Activated T-helper 1 cell treated with anti-CD3 and anti-CD28 coated beads, Interleukin-12 subunit alpha, Interleukin-12 subunit beta, Interleukin-2, Interleukin-4 antibody, amounts not matched to agents 30 ng/mL and 10 ng/mL and 1 ng/mL, durations not matched to agents 14 hours and 24 hours and 36 hours (primary cell): ENCODE measurements around the gene RPS24. TPM values are rescaled to one million over a fixed set of nuclear protein-coding genes. Genes with fewer than 3 reads are reported as not detected.

Source experiments
- DNase-seq: peaks from one replicate; pipeline ENCODE4 v3.0.0; 2021; ENCODE audit warnings: low spot score
- H3K27ac Mint-ChIP-seq: one replicate; pipeline ENCODE4 v1.8.0; 2021; ENCODE audit warnings: mild to moderate bottlenecking, mixed read lengths
- H3K27me3 Mint-ChIP-seq: one replicate; pipeline ENCODE4 v1.8.0; 2022; ENCODE audit warnings: mild to moderate bottlenecking, moderate library complexity, mixed read lengths; ENCODE audit not compliant: insufficient read depth
- H3K36me3 Mint-ChIP-seq: one replicate; pipeline ENCODE4 v1.8.0; 2021; ENCODE audit warnings: low read depth, mixed read lengths
- H3K4me1 Mint-ChIP-seq: one replicate; pipeline ENCODE4 v1.8.0; 2021; ENCODE audit warnings: low read depth, mixed read lengths
- H3K4me3 Mint-ChIP-seq: one replicate; pipeline ENCODE4 v1.8.0; 2021; ENCODE audit warnings: mild to moderate bottlenecking, moderate library complexity, mixed read lengths
- H3K9me3 Mint-ChIP-seq: one replicate; pipeline ENCODE4 v1.8.0; 2021; ENCODE audit warnings: mixed read lengths
- intact Hi-C: fragments of 100-400 bp; cut with micrococcal nuclease; formaldehyde crosslinking; loops from one replicate; pipeline ENCODE4 v1.15.1; 2024
- total RNA-seq: library from RNA; stranded (reverse); gene quantifications from 2 replicates; pipeline ENCODE4 v1.2.3, GENCODE V29; 2022

Gene RPS24
- total RNA-seq, 1 donor from 2014 or later: 1,651 TPM

DNA sequence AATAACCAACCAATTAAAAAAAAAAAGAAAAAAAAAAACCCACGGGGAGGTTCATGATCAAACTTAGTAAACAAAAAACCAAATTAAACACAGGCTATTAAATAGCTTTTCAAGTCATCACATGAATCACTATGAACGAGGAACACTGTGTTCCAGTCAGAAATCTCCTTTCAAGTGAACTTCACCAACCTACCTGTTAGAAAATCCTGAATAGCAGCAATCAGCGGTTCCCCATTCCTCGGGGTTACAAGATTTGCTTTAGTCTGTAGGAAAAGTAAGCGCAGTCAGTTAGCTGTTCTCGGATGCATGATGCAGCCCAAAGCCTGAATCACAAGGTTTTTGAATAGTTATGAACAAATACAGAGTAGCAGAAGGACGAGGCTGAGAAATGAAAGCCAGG lies 23.4 kb upstream of the RPS24 start:
- no peaks in the 10 kb centered on the region for H3K27me3 Mint-ChIP-seq
- intact Hi-C loops: no loop called here
- H3K27ac Mint-ChIP-seq: no peak overlapping the region
- H3K36me3 Mint-ChIP-seq: peaks cover 44% of the 10 kb centered on the region
- H3K4me1 Mint-ChIP-seq: no peaks in the 10 kb centered on the region
- no peak overlapping the region for H3K4me3 Mint-ChIP-seq
- H3K9me3 Mint-ChIP-seq: no peaks in the 10 kb centered on the region
- no peak for DNase-seq

DNA sequence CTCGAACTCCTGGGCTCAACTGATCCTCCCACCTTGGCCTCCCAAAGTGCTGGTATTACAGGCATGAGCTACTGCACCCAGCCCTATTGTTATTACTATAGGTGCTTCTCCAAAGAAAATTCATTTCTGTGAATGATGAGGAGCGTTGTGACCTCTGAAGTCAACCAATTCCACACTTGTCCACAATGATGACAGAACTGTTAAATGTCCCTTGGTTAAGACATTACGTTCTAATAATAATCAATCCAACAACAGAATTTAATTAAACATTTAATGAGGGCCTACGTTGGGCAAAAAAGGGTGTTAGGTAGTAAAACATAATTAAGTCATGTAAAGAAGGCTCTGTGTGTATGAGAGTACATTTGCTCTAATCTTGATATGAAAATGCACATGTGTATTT lies 22.6 kb upstream of the RPS24 start:
- Mint-ChIP-seq H3K36me3 (peaks cover 38% of the 10 kb centered on the region), H3K27ac (no peak overlapping the region), H3K4me1 (no peaks in the 10 kb centered on the region), H3K27me3 (no peaks in the 10 kb centered on the region), H3K9me3 (no peaks in the 10 kb centered on the region), H3K4me3 (no peak overlapping the region)
- intact Hi-C loops: no loop called here
- no peak for DNase-seq

DNA sequence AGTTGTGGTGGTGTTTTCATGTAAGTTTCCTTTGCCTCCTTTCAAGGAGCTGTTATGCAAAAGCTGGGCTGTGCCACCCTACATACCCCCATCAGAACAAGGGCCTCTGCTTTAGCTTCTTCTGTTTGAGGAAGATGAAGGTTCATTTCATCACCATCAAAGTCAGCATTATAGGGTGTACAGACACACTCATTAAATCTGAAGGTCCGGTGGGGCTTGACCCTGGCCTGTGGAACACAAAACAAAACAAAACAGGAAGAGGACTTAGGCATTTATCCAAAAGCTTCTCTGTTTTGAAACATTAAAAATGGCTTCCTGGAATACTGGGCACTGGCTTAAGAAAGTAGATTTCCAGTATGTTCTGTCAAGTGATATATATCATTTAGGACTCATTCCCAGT lies 20.1 kb upstream of the RPS24 start:
- Mint-ChIP-seq H3K9me3 (no peaks in the 10 kb centered on the region), H3K36me3 (peaks cover 31% of the 10 kb centered on the region), H3K4me3 (no peak overlapping the region), H3K27ac (no peak overlapping the region), H3K27me3 (no peaks in the 10 kb centered on the region), H3K4me1 (no peaks in the 10 kb centered on the region)
- intact Hi-C loops: no loop called here
- DNase-seq: no peak

DNA sequence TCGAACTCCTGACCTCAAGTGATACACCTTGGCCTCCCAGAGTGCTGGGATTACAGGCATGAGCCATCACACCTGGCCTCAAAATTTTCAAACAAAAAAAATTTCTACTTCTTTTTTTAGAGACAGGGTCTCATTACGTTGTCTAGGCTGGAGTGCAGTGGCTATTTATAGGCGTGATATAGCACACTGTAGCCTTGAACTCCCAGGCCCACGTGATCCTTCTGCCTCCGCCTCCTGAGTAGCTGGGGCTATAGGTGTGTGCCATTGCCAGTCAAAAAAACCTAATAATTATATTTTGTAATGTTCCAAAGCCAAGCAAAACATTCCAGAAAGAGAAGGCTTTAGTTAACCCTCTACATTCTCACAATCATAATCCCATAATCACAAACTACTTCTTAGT lies 18.1 kb upstream of the RPS24 start:
- Mint-ChIP-seq H3K27ac (no peak overlapping the region), H3K36me3 (peaks cover 30% of the 10 kb centered on the region), H3K4me3 (no peak overlapping the region), H3K9me3 (no peaks in the 10 kb centered on the region), H3K27me3 (no peaks in the 10 kb centered on the region), H3K4me1 (no peaks in the 10 kb centered on the region)
- intact Hi-C loops: no loop called here
- no peak for DNase-seq

DNA sequence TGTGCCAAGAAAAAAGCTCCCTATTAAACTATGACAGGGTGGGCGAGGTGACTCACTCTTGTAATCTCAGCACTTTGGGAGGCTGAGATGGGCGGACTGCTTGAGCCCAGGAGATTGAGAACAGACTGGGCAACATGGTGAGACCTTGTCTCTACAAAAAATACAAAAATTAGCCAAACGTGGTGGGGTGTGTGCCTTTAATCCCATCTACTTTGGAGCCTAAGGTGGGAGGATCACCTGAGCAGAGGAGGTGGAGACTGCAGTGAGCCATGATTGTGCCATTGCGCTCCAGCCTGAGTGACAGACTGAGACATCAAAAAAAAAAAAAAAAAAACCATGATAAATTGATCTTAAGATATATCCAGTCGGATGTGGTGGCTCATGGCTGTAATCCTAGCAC lies 15.8 kb upstream of the RPS24 start:
- peaks cover 39% of the 10 kb centered on the region for H3K36me3 Mint-ChIP-seq
- no peaks in the 10 kb centered on the region for H3K9me3 Mint-ChIP-seq
- no peaks in the 10 kb centered on the region for H3K27me3 Mint-ChIP-seq
- intact Hi-C loops: no loop called here
- H3K4me3 Mint-ChIP-seq: no peak overlapping the region
- DNase-seq: no peak
- H3K4me1 Mint-ChIP-seq: no peaks in the 10 kb centered on the region
- no peak overlapping the region for H3K27ac Mint-ChIP-seq

DNA sequence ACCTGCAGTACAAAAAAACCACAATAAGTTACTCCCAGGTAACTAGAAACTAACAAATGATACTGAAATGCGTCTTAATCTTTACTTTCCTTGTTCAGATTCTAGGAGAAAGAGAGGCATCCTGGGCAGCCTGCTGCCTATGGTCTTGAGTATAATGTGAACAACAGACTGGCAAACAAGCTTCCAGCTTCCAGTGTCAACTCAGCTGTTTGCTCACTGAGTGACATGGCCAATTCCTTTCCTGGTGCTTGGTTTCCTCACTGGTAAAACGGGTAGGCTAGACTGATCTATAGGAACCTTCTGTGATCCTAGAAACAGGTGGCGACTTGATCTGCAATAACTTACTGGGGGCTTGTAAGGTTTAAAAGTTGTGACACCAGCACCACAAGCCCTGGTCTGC lies 14.4 kb upstream of the RPS24 start:
- no peak for DNase-seq
- H3K27me3 Mint-ChIP-seq: no peaks in the 10 kb centered on the region
- peaks cover 39% of the 10 kb centered on the region for H3K36me3 Mint-ChIP-seq
- intact Hi-C loops: no loop called here
- no peak overlapping the region for H3K4me3 Mint-ChIP-seq
- H3K4me1 Mint-ChIP-seq: no peaks in the 10 kb centered on the region
- H3K27ac Mint-ChIP-seq: no peak overlapping the region
- no peaks in the 10 kb centered on the region for H3K9me3 Mint-ChIP-seq

DNA sequence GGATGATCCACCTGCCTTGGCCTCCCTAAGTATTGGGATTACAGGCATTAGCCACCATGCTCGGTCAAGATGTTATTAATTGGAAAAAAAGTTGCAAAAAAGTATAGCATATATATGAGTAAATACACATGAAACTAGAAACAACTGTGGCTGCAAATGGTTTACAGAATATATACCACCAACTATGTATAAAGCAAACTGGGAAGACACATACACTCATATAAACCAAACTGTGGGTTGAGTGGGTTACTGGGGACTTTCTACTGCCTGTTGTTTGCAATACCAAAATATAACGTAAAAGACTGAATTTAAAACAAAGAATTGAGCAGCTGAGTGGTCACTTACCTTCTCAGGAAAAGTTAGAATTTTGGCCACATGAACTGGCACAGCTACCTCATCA lies 12.5 kb upstream of the RPS24 start:
- intact Hi-C loops: no loop called here
- Mint-ChIP-seq H3K4me1 (no peaks in the 10 kb centered on the region), H3K36me3 (peaks cover 54% of the 10 kb centered on the region), H3K4me3 (no peak overlapping the region), H3K27me3 (no peaks in the 10 kb centered on the region), H3K9me3 (no peaks in the 10 kb centered on the region), H3K27ac (no peak overlapping the region)
- no peak for DNase-seq

DNA sequence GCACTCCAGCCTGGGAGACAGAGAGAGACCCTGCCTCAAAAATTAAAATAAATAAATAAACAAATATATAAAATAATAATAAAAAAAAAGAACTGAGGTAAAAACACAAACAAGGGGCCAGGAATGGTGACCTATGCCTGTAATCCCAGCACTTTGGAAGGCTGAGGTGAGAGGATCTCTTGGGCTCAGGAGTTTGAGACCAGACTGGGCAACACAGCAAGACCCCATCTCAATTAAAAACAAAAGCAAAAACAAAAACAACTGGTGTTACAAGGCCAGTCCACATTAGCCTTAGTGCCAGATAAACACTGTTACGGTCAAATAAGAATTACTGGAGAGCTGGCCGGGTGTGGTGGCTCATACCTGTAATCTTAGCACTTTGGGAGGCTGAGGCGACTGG lies 9.9 kb upstream of the RPS24 start:
- no peak for DNase-seq
- Mint-ChIP-seq H3K9me3 (no peaks in the 10 kb centered on the region), H3K36me3 (peaks cover 54% of the 10 kb centered on the region), H3K4me3 (no peak overlapping the region), H3K27ac (no peak overlapping the region), H3K27me3 (no peaks in the 10 kb centered on the region), H3K4me1 (peaks cover 17% of the 10 kb centered on the region)
- intact Hi-C loops: no loop called here

DNA sequence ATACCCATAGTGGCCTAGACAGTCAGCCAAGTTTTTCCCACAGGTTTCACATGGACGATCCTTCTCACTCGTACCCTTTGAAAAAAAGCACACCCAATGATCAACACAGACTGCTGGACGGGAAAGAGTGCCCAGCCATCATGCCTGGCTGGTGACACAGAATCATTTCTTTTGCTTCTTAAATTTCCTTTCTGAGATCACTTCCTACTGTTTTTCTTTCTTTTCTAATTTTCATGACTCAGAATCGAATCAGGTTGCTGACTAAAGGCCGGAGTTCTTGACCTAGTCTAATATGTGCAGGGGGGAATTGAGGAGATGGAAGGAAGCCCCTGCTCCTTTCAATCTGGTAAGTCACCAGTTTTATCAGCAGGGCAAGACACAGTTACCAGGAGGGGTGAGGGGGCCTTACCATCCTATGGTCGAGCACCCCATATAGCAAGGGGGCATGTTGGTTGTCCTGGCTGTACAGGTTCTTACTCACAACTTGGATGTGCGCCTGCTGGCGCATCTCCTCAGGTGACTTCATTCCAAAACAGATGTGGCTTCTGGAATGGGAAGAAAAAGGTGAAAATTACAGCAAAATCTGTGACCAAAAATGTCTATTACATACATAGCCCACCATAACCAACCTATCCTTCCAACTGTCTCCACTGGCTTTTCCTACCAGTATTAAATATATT lies 7.8 kb upstream of the RPS24 start:
- intact Hi-C loops: loop anchor here (5.0 kb wide), 1 partner anchor 1421 kb away; the partner anchor contains the start of gene ZCCHC24
- no peak for DNase-seq
- Mint-ChIP-seq H3K27ac (no peak overlapping the region), H3K9me3 (no peaks in the 10 kb centered on the region), H3K27me3 (no peaks in the 10 kb centered on the region), H3K4me3 (no peak overlapping the region), H3K36me3 (peaks cover 51% of the 10 kb centered on the region), H3K4me1 (peaks cover 27% of the 10 kb centered on the region)

DNA sequence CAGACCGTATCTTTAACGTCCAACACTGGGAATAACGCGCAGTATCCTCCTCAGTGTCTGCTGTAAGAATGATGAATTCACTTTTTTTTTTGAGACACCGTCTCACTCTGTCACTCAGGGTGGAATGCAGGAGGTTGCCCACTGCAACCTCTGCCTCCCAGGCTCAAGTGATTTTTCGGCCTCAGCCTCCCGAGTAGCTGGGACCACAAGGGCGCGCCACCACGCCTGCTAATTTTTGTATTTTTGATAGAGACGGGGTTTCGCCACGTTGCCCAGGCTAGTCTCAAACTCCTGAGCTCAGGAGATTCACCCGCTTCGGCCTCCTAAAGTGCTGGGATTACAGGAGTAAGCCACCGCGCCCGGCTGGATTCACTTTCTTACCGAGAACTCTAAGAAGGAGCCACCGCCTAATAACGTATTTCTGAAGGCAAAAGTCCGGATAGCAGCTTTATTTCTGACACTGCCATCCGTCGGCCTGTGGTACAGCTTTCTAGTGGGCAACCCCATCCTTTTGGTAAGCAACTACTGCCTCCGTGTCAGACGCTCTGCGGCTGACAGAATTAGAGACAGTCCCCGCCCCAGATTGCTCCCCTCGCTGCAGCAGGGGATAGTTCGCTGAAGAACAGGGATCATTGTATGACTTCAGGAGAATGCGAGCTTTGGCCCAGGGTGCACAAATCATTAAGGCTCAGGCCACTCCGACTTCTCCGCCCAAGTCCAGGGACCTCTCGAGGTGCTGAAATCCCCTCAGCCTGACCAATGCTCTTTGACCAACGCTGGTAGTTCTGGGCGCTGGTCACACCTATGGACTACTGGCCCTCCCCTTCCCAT lies 5.0 kb upstream of the RPS24 start:
- intact Hi-C loops: loop anchor here (1.0 to 5.0 kb wide), 5 partner anchors 192 to 1419 kb away; partner anchors contain the start of gene ZCCHC24
- DNase-seq: peak; percentile 14
- no peaks in the 10 kb centered on the region for H3K9me3 Mint-ChIP-seq
- H3K4me1 Mint-ChIP-seq: peaks cover 27% of the 10 kb centered on the region
- H3K4me3 Mint-ChIP-seq: peak overlapping the region; percentile 99
- peaks cover 34% of the 10 kb centered on the region for H3K36me3 Mint-ChIP-seq
- H3K27ac Mint-ChIP-seq: peak overlapping the region; percentile 91
- no peaks in the 10 kb centered on the region for H3K27me3 Mint-ChIP-seq

DNA sequence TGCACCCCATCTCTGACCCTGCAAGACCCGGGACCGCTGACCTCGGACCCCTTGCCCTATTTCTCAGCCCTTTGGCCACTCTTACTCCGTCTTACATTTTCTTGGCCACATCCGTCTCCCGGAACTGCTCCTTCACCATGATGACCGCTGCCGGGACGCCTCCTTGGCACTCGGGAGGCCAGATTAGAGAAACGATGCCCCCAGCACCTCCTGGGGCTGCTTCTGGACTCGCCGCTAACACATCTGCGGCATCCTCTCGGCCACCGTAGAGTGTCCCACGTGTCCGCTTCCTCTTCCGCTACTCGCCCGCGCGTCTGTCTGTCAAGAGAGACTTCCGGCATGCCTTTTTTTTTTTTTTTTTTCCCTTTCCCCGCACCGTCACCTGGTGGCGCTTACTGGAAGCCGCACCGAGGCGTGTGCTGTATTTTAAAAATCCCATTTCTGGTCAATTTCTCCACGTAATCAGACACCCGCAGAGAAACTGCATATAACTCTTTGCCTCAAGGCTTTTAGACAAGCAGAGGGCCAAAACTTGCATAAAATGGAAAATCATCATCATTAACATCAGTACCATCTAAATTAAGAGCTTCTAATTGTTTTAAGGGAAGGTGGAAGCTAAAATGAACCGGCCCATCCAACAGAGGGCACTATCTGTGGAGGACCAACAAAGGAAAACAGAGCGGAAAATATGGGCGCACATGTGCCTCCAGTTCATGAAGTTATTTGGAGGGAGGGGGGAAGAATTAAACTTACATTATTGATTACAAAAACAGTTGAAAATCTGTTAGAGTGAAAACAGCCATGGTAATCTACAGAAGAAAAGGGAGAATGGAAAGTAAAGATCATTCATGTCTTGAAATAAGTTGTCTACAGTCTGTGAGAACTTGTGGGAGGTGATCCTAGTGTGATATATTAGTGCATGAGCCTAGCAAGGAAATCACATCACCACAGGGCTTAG lies 4.1 kb upstream of the RPS24 start, which contains the start of gene POLR3A:
POLR3A (minus strand) TSS at position 247 of the 958 bp plus-strand sequence; CDS start at position 139, 108 bp downstream.
- Mint-ChIP-seq H3K36me3 (peaks cover 30% of the 10 kb centered on the region), H3K27ac (peak within 1 kb of the TSS; percentile 91), H3K4me3 (peak within 1 kb of the TSS; percentile 99), H3K27me3 (no peaks in the 10 kb centered on the region), H3K9me3 (no peaks in the 10 kb centered on the region), H3K4me1 (peaks cover 28% of the 10 kb centered on the region)
- peak; percentile 89 for DNase-seq
- intact Hi-C loops: loop anchor here (1.0 to 5.0 kb wide), 9 partner anchors 102 to 1418 kb away; partner anchors contain the start of genes DLG5, ZCCHC24 and ZMIZ1

DNA sequence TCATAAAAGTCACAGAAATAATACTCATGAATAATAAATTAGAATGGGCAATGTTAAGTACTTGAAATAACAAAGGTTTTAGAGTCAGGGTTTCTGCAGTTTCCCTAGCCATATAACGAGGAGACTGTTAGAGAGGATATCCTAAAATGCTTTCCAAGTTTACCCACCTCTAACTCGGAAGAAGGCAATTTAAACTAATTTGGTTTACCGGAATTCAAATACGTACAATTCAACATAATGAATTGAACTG lies 351 bp upstream of the RPS24 start:
- Mint-ChIP-seq H3K27me3 (no peaks in the 10 kb centered on the region), H3K27ac (peak overlapping the region; percentile 85), H3K4me3 (peak overlapping the region; percentile 94), H3K9me3 (no peaks in the 10 kb centered on the region), H3K4me1 (peaks cover 48% of the 10 kb centered on the region), H3K36me3 (peaks cover 45% of the 10 kb centered on the region)
- intact Hi-C loops: loop anchor here (1.0 to 5.0 kb wide), 7 partner anchors 106 to 1314 kb away; partner anchors contain the start of genes DLG5, PPIF and ZMIZ1
- DNase-seq: no peak
